Gastrocnemius medialis (tissue), 4 donors: ENCODE measurements around the gene WSCD2.

Experiments
- CTCF ChIP-seq, 5 experiments: fragments of 450-650 bp in 3 of 5; fragments of 200-600 bp in 2 of 5; sonication (generic) in 2 of 5; IDR thresholded peaks in 4 of 5; conservative IDR thresholded peaks in 1 of 5; 1 replicate in 4 of 5; 2 replicates in 1 of 5; pipeline ENCODE4 v1.5.1; 2016 to 2019; ENCODE audit warnings: antibody characterized with exemption in 5 of 5, mild to moderate bottlenecking in 3 of 5, moderate library complexity in 3 of 5
- POLR2A ChIP-seq, 2 donors: fragments of 450-650 bp; IDR thresholded peaks; one replicate each; pipeline ENCODE4 v1.6.1; 2017; ENCODE audit warnings: antibody characterized with exemption in 2 of 2, mild to moderate bottlenecking in 2 of 2, moderate library complexity in 2 of 2

- TF ChIP-seq CTCF (IDR thresholded peaks at IDR 0.05 in 4 of 5, conservative IDR thresholded peaks at IDR 0.05 in 1 of 5) = no peak
- TF ChIP-seq POLR2A (IDR thresholded peaks at IDR 0.05) = no peak
Measured at GRCh38 chr12:108131657-108132126, 2.6 kb downstream of the WSCD2 start.
